Spleen (tissue), 13 donors: ENCODE data around the gene CTSG. TPM values are rescaled to one million over a fixed set of nuclear protein-coding genes. Genes with fewer than 3 reads are reported as not detected.
A peak's percentile ranks its signal among the peaks of the same experiment; 100 is the strongest.

Experiments used
- DNase-seq: peaks from one replicate; pipeline ENCODE4 v3.0.0-alpha.2; 2020
- H3K27ac ChIP-seq, 8 donors: fragments of 200-600 bp; sonication (generic) in 7 of 8; 1 replicate in 4 of 8; 2 replicates in 4 of 8; pipeline versions ENCODE4 v1.5.0 to v1.8.0; 2016 to 2021; ENCODE audit warnings: inconsistent platforms in 4 of 8, mild to moderate bottlenecking in 4 of 8, moderate library complexity in 1 of 8
- H3K27me3 ChIP-seq, 7 donors: fragments of 200-600 bp; sonication (generic) in 6 of 7; replicated peaks in 1 of 7; 1 replicate in 4 of 7; 2 replicates in 3 of 7; pipeline versions ENCODE4 v1.5.0 to v1.8.0; 2016 to 2021; ENCODE audit warnings: inconsistent platforms in 3 of 7, mild to moderate bottlenecking in 1 of 7
- H3K36me3 ChIP-seq, 6 donors: fragments of 200-600 bp; sonication (generic) in 5 of 6; 1 replicate in 4 of 6; 2 replicates in 2 of 6; pipeline versions ENCODE4 v1.5.0 to v1.8.0; 2016 to 2021; ENCODE audit warnings: inconsistent platforms in 2 of 6
- H3K4me1 ChIP-seq, 6 donors: fragments of 200-600 bp; sonication (generic) in 5 of 6; 1 replicate in 3 of 6; 2 replicates in 3 of 6; pipeline versions ENCODE4 v1.5.0 to v1.8.0; 2016 to 2021; ENCODE audit warnings: inconsistent platforms in 3 of 6
- H3K4me3 ChIP-seq, 8 donors: fragments of 200-600 bp; sonication (generic) in 7 of 8; 1 replicate in 4 of 8; 2 replicates in 4 of 8; pipeline versions ENCODE4 v1.5.0 to v1.8.0; 2016 to 2021; ENCODE audit warnings: inconsistent platforms in 4 of 8, mild to moderate bottlenecking in 4 of 8, moderate library complexity in 2 of 8
- H3K9me3 ChIP-seq, 8 donors: fragments of 200-600 bp; sonication (generic) in 7 of 8; 1 replicate in 4 of 8; 2 replicates in 4 of 8; pipeline versions ENCODE4 v1.5.0 to v1.8.0; 2016 to 2021; ENCODE audit warnings: inconsistent platforms in 4 of 8
- CTCF ChIP-seq, 11 experiments: fragments of 200-600 bp in 7 of 11; fragments of 450-650 bp in 4 of 11; sonication (generic) in 4 of 11; IDR thresholded peaks in 8 of 11; conservative IDR thresholded peaks in 3 of 11; 1 replicate in 7 of 11; 2 replicates in 4 of 11; pipeline versions ENCODE4 v1.4.0 to v1.8.0; 2016 to 2021; ENCODE audit warnings: antibody characterized with exemption in 11 of 11, inconsistent platforms in 4 of 11, mild to moderate bottlenecking in 1 of 11
- POLR2A ChIP-seq, 3 donors: fragments of 450-650 bp; IDR thresholded peaks; one replicate each; pipeline ENCODE4 v1.5.1; 2017; ENCODE audit warnings: antibody characterized with exemption in 3 of 3, mild to moderate bottlenecking in 1 of 3
- POLR2AphosphoS5 ChIP-seq, 3 donors: sonication (generic); formaldehyde crosslinking; IDR thresholded peaks; one replicate each; pipeline ENCODE4 v1.5.1; 2017; ENCODE audit warnings: antibody characterized with exemption in 3 of 3
- whole genome bisulfite sequencing, 5 donors: extraction: QIAGEN DNeasy Blood & Tissue Kit in 3 of 5; methylation state at CpG; one replicate each; pipeline versions ENCODE4 v1.1.5 to v1.1.7; 2013 to 2018; 5-methylcytosine and 5-hydroxymethylcytosine counted together
- intact Hi-C: fragments of 100-400 bp; cut with DNase I; formaldehyde crosslinking; loops from one replicate; pipeline ENCODE4 v1.15.0; 2023; ENCODE audit warnings: low total_unique reads
- long read RNA-seq, 2 donors: transcript quantifications; one replicate each; lab custom pipeline, GENCODE V29; 2026
- polyA plus RNA-seq, 3 donors: library from polyadenylated mRNA; stranded (reverse); fragments of 200-250 nt; gene quantifications; one replicate each; pipeline ENCODE4 v1.2.1, GENCODE V29; 2013
- total RNA-seq, 7 donors: library from RNA; depleted of rRNA in 3 of 7; stranded (reverse); fragments of >200 nt in 3 of 7; fragmentation: NEBNext Ultra II Directional in 4 of 7; extraction: Animal tissue kit (Norgen Biotek cat#: 25700) in 4 of 7; gene quantifications; one replicate each; pipeline versions ENCODE4 v1.1.0 to v1.2.1, GENCODE V29; 2016 to 2021
- donor health status: healthy with polysubstance abuse.
- donor health status: DM: no; HTN: no; CAD: no; lungs with moderate emphysema.
- donor health status: DM: no; HTN: no; CAD: no.
- donor health status: Bipolar disorder and iron deficiency.
- donor health status: healthy.
- donor health status: DM: no; HTN: no; CAD: no.
- donor health status: DM: yes; HTN: yes; CAD: no.

Gene CTSG
- total RNA-seq (10 to 100 TPM in 2 of 7 donors, 1 to 10 TPM in 5; 1.9 to 53.1 (median 6.7) TPM), polyA plus RNA-seq (1 to 10 TPM in 2 of 3 donors, under 1 TPM in 1; 0.74 to 2.3 (median 1.1) TPM)
- long read RNA-seq, donor 1, partial matches to known transcripts, result 0 of 3 reads
- long read RNA-seq, donor 1, other reads (novel, unspliced or antisense), result 0 of 3 reads
- long read RNA-seq, donor 2, result 0 reads

- 9 to 43% (median 17%) methylated on average over 3 of the region's 3 CpGs for WGBS, 5 donors
- TF ChIP-seq POLR2A (IDR thresholded peaks at IDR 0.05) (no peak), POLR2AphosphoS5 (IDR thresholded peaks at IDR 0.05) (no peak), CTCF (IDR thresholded peaks at IDR 0.05 in 8 of 11, conservative IDR thresholded peaks at IDR 0.05 in 3 of 11) (no peak)
- intact Hi-C loops, result no loop called here
These were observed at the start of gene CTSG for GRCh38 chr14:24576182-24576581. Gene CTSG, minus strand, starts transcription at chr14:24576250. Its CDS starts 27 bp downstream, at chr14:24576223.

GRCh38 chr14:24613747-24614146 lies 37.7 kb upstream of the CTSG start:
- TF ChIP-seq POLR2AphosphoS5 (IDR thresholded peaks at IDR 0.05), result no peak
- intact Hi-C loops, result no loop called here
- 83 to 98% (median 94%) methylated on average over 2 of the region's 2 CpGs for WGBS, 5 donors

More at GRCh38 chr14:24576182-24576581, at the start of gene CTSG:
- H3K36me3 ChIP-seq, result no peaks in the 10 kb centered on the region
- H3K4me1 ChIP-seq, result peaks cover 0 to 9% (median 0%) of the 10 kb centered on the region in 6 donors
- H3K4me3 ChIP-seq, result no peak within 1 kb of the TSS
- no peaks in the 10 kb centered on the region for H3K27me3 ChIP-seq
- no peaks in the 10 kb centered on the region for H3K9me3 ChIP-seq
- DNase-seq, result no peak
- no peak within 1 kb of the TSS for H3K27ac ChIP-seq

GRCh38 chr14:24613241-24613640 lies 37.2 kb upstream of the CTSG start:
- H3K9me3 ChIP-seq, result peaks cover 0 to 5% (median 0%) of the 10 kb centered on the region in 8 donors
- 42 to 72% (median 68%) methylated on average over 1 of the region's 1 CpG for WGBS, 5 donors
- H3K36me3 ChIP-seq, result no peaks in the 10 kb centered on the region
- intact Hi-C loops, result no loop called here
- DNase-seq, result no peak
- no peak for TF ChIP-seq CTCF (IDR thresholded peaks at IDR 0.05 in 8 of 11, conservative IDR thresholded peaks at IDR 0.05 in 3 of 11)
- TF ChIP-seq POLR2A (IDR thresholded peaks at IDR 0.05), result no peak
- TF ChIP-seq POLR2AphosphoS5 (IDR thresholded peaks at IDR 0.05), result no peak
- H3K27me3 ChIP-seq, result no peaks in the 10 kb centered on the region
- H3K4me1 ChIP-seq, result peaks cover 0 to 10% (median 0%) of the 10 kb centered on the region in 6 donors
- H3K27ac ChIP-seq, result no peak overlapping the region
- no peak overlapping the region for H3K4me3 ChIP-seq

More at GRCh38 chr14:24613747-24614146, 37.7 kb upstream of the CTSG start:
- Histone ChIP-seq H3K4me1 (peaks cover 0 to 7% (median 0%) of the 10 kb centered on the region in 6 donors), H3K9me3 (peaks cover 0 to 10% (median 0%) of the 10 kb centered on the region in 8 donors), H3K27me3 (no peaks in the 10 kb centered on the region), H3K36me3 (no peaks in the 10 kb centered on the region), H3K27ac (no peak overlapping the region), H3K4me3 (no peak overlapping the region)
- no peak for DNase-seq

GRCh38 chr14:24612196-24612595 lies 36.1 kb upstream of the CTSG start:
- Histone ChIP-seq H3K4me3 (no peak overlapping the region), H3K27me3 (no peaks in the 10 kb centered on the region), H3K27ac (peak overlapping the region in 2 of 8 donors; percentile 14 to 59), H3K9me3 (no peaks in the 10 kb centered on the region), H3K4me1 (peaks cover 0 to 20% (median 9%) of the 10 kb centered on the region in 6 donors), H3K36me3 (no peaks in the 10 kb centered on the region)
- no peak for DNase-seq
- intact Hi-C loops, result no loop called here
- TF ChIP-seq CTCF (IDR thresholded peaks at IDR 0.05 in 8 of 11, conservative IDR thresholded peaks at IDR 0.05 in 3 of 11), result no peak
- TF ChIP-seq POLR2AphosphoS5 (IDR thresholded peaks at IDR 0.05), result no peak
- TF ChIP-seq POLR2A (IDR thresholded peaks at IDR 0.05), result no peak
